ENCODE measurements around the gene HHEX.
"Not testable (repeated sequence)": the region's sequence is repeated elsewhere in the genome, so short reads cannot be mapped to it uniquely, and the experiment has no call there.

Gene HHEX

DNA sequence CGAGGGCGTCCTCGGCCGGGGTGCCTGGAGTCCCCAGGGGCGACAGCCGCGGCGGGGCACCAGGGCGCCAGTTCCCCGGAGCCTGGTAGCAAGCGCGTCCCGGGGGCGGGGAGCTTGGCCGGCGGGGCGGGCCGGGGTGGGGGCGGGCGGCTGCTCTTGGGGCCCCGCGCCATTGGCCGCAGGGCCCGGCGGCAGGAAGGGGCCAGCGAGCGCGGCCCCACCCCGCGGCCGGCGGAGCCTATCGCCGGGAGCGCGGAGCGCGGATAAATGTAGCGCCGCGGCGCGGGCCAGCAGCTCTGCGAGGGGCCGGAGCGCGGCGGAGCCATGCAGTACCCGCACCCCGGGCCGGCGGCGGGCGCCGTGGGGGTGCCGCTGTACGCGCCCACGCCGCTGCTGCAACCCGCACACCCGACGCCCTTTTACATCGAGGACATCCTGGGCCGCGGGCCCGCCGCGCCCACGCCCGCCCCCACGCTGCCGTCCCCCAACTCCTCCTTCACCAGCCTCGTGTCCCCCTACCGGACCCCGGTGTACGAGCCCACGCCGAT, at the start of gene HHEX:
Gene HHEX (plus strand): TSS at position 293 of the 548 bp plus-strand sequence. CDS start 32 bp downstream, at position 325.
- DNase-seq (ENCODE audit: low spot score) (no peak), FAIRE-seq (no peak)

DNA sequence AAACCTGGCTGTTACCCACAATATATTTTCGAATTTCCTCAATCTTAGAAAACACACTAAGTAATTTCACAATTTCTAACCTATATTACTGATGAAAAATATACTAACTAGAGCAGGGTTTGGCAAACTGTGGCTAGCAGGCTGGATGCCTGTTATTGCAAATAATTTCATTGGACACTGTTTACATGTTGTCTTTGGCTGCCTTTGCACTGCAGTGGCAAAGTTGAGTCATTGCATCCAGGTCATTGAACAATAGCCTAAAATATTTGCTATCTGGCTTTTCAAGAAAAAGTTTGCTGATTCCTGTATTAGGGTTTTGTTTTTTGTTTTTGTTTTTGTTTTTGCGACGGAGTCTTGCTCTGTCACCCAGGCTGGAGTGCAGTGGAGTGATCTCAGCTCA, 49.6 kb upstream of the HHEX start:
- no peak for FAIRE-seq
- DNase-seq (ENCODE audit: low spot score), result no peak

GRCh38 chr10:92641492-92641891, 48.3 kb upstream of the HHEX start:
- no peak for FAIRE-seq
- no peak for DNase-seq (ENCODE audit: low spot score)

DNA sequence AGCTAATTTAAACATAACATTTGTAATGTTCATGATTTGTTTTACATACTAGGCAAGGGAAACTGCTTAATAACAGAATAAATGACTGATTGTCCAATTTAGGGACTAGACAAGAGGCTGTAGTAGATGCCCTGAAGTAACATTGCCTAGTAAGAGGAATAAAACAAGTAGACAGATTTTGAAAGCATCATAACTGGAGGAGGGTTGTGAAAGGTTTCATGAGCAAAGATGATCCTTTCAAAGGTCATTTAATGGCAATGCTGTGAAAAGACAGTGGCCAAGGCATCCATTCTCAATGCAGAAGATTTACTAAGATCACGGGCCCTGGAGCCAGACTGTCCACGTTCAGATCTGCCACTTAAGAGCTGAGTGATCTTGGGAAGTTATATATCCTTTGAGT, 44.8 kb upstream of the HHEX start:
- FAIRE-seq (no peak), DNase-seq (ENCODE audit: low spot score) (no peak)

DNA sequence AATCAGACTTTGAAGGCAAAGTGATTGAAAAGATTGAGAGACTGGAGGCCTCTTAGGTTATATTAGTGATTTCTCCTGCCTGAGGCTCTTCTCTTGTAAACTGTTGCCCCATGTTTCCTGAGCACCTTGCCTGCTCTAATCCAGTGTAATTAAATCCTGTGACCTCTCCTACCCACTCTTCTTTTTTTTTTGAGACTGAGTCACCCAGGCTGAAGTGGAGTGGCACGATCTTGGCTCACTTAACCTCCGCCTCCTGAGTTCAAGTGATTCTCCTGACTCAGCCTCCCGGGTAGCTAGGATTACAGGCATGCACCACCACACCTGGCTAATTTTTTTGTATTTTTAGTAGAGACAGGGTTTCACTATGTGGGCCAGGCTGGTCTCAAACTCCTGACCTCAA, 38.9 kb upstream of the HHEX start:
- not testable (repeated sequence) for FAIRE-seq; DNase-seq (ENCODE audit: low spot score)

DNA sequence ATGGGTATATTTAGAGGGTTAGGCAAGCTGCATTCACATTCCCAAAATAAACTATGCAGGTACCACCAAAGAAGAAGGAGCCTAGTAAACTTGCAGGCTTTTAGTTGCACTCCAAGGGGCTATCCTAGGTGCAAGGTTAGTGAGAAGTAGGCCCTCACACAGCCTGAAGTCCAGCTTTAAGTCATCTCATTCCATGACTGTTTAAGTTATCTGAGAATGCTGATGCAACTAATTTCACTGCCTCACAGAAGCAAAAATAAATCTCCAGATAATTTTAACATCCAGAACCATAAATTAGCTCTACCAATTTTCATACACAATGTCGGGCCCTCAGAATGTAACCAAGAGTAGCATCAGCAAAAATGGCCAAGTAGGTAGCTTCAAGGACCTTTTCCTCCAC, 34.3 kb upstream of the HHEX start:
- no peak for FAIRE-seq

DNA sequence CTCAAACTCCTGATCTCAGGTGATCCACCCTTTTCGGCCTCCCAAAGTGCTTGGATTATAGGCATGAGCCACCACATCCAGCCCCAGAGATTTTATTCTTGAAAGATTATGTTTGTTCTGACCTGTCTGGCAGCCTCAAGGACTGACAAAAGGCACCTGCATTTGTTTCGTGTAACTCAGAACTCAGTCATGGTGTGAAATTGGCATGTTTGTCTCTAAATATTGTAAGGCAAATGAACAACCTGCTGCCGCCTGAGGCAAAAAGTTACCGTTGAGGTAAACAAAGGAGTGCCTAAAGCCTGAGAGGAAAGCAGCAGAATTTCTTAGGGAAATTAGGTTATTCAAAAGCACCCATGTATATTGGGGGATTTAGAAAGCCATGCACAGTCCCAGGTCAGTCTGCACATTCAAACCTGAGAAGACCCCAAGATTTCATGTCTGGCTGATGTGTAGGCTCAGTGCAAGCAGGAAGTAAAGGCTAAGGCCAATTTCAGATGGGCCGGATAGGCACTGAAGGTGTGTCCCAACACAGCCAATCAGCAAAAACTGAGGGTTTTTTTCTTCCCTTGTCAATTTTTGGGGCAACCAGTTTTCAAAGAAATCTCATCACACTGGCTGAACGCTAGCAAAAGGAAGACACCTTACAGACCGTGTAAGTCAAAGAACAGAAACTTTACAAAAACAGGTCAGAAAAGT, 33.3 kb upstream of the HHEX start:
- no peak for FAIRE-seq

More for the DNA sequence above, 34.3 kb upstream of the HHEX start:
- DNase-seq (ENCODE audit: low spot score), result no peak

DNA sequence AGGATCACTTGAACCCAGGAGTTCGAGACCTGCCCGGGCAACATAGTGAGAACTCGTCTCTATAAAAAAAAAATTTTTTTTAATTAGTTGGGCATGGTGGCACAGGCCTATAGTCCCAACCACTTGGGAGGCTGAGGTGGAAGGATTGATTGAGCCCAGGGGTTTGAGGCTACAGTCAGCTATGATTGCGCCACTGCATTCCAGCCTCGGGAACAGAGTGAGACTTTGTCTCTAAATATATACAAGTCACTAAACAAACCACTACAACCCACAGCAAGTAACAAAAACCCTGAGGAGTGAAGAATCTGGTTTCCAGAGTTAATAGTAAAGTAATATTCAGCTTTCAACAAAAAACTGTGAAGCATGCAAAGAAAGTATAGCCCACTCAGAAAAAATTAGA, 32.7 kb upstream of the HHEX start:
- DNase-seq (ENCODE audit: low spot score) (no peak), FAIRE-seq (no peak)

More for the DNA sequence above, 33.3 kb upstream of the HHEX start:
- DNase-seq (ENCODE audit: low spot score), result no peak

GRCh38 chr10:92662848-92663247, 26.9 kb upstream of the HHEX start:
- DNase-seq (ENCODE audit: low spot score) (no peak), FAIRE-seq (no peak)

DNA sequence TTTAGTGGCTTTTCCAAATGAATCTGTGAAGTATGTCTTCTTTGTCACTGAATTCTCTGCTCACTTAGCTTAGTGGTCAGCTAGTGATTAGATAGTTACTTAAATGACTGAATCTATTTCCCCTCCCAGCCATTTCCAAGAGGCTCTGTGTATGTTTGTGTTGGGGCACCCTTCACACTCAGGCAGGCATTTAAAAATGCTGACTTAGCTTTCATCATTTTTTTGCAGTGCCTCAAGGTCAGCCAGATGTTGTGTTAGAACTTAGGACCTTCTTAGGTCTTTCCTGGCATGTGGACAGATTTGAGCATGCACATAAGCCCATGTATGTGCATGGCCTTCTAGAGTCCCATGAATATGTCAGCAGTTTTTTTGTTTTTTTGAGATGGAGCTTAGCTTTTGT, 25.4 kb upstream of the HHEX start:
- FAIRE-seq, result no peak
- DNase-seq (ENCODE audit: low spot score), result no peak

- no peak for FAIRE-seq
- no peak for DNase-seq (ENCODE audit: low spot score)
Observed at GRCh38 chr10:92667078-92667477, 22.7 kb upstream of the HHEX start.

DNA sequence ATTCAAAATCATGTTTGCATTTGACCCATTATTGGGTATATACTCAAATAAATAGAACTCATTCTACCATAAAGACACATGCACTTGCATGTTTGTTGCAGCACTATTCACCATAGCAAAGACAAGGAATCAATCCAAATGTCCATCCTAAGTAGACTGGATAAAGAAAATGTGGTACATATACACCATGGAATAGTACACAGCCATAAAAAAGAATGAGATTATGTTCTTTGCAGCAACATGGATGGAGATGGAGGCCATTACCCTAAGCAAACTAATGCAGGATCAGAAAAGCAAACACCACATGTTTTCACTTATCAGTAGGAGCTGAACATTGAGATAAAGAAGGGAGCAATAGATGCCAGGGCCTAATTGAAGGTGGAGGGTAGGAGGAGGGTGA, 12.0 kb upstream of the HHEX start:
- no peak for FAIRE-seq

DNA sequence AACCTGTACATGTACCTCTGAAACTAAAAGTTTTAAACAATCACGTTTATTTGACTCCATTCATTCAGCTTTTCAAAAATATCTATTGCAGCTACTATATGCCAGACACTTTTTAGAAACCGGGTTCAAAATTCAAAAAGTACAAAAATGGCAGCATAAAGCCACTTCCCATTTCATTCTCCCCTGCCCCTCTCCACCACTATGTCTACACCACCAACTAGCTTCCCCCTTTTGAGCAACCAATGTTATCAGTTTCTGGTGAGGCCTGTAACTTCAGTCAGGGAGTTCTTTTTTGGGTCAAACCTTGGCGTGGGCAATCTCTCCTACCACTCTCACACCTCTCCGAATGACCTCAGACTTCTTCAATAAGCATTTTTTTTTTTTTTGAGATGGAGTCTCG, 11.5 kb upstream of the HHEX start:
- FAIRE-seq (no peak), DNase-seq (ENCODE audit: low spot score) (no peak)

More for the DNA sequence above, 12.0 kb upstream of the HHEX start:
- no peak for DNase-seq (ENCODE audit: low spot score)

- no peak for FAIRE-seq
Observed at GRCh38 chr10:92681306-92681834, 8.4 kb upstream of the HHEX start.

DNA sequence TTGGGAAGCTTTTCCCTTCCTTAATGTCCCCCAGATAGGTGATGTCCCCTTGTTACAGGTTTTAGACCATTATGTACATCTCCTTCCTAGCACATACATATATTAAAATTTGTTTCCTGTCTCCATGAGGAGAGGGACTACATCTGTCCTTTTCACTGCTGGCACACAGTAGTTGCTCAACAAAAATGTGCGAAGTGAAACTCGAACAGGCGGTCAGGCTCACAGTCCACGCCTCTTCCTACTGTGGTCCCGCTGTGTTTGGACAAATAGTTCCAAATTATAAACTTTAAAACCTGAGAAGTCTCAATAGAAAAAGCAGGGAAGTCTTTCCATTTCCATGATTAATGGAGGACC, 1.2 kb upstream of the HHEX start:
- FAIRE-seq (no peak), DNase-seq (ENCODE audit: low spot score) (no peak)

More at GRCh38 chr10:92681306-92681834, 8.4 kb upstream of the HHEX start:
- DNase-seq (ENCODE audit: low spot score), result no peak

- no peak for FAIRE-seq
- DNase-seq (ENCODE audit: low spot score), result no peak
Observed at GRCh38 chr10:92688927-92689662, 660 bp upstream of the HHEX start.

DNA sequence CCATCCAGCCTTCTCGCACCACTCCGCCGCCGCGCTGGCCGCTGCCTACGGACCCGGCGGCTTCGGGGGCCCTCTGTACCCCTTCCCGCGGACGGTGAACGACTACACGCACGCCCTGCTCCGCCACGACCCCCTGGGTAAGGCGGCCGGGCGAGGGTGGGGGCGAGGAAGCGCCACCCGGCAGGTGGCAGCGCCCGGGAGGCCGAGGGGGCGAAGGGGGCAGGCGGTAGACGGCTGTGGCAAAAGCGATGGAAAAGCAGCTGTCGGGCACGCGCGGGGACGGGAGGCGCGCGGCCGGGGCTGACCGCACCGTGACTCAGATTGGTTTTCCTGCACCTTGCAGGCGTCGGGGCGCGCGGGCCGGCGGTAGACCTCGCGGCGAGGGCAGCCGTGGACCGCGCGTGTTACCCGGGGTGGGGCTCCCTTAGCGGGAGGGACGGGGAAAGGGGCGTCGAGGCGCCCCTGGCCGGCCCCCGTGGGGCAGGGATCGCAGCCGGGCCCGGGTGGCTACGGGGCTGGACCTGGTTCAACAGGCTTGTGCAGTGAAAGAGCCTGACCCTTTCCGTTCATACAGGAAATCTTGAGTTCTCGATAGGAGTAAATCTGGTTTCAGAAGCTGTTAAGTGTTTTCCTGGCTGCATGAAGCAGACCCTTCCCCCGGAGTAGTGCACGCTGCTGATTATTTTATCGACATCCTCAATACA, 608 bp downstream of the HHEX start:
- FAIRE-seq, result no peak
- no peak for DNase-seq (ENCODE audit: low spot score)

DNA sequence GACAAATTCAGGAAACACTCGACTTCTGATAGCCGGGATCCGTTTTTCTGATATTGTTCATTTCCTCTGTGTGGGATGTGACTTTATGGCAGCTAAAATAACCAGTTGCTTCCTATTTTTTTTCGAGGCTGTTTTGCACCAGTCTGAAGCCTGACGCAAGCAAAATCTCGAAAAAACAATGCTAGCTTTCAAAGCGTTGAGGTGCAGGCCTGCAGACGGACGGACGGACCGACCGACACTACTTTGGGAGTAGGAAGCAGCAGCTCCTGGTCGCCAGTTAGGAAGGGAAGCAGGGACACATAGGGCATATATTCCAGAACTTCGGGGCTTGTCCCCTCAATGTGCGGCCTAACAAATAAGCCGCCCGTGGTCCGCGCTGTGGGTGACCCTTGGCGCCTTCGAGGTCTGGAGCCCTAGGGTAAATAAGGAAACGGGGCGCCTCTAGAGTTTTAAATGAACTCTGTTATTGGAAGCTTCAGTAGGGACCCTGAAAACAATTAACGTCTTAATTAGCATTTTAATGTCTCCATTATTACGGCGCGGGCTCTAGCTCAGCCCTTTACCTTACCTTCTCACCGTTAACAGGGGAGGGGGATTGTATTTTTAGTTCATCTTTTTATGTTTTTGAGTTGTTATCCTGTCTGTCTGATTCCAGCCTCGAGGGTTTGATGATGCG, 1.3 kb downstream of the HHEX start:
- FAIRE-seq, result no peak
- no peak for DNase-seq (ENCODE audit: low spot score)

DNA sequence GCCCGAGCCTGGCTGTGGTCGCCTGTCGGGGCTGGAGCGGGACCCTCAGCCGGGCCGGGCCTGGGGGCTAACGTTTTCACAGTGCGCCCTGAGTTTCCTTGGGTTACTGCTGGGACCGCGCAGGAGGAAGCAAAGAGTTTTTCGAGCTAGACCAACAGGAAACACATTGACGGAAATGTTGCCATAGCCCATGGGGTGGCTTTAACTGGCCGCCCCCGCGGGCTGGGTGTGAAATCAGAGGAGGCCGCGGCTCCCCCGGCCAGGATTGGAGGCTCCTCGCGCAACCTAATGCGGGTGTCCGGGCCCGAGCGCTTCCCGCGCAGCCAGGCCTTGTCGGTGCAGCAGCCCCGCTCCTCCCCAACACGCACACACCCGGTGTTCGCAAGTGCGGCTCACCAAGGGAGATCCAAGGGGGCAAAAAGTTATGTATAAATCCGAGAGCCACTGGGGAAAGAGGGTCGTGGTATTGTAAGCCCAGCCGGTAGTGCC, 1.9 kb downstream of the HHEX start:
- DNase-seq (ENCODE audit: low spot score) (no peak), FAIRE-seq (no peak)

DNA sequence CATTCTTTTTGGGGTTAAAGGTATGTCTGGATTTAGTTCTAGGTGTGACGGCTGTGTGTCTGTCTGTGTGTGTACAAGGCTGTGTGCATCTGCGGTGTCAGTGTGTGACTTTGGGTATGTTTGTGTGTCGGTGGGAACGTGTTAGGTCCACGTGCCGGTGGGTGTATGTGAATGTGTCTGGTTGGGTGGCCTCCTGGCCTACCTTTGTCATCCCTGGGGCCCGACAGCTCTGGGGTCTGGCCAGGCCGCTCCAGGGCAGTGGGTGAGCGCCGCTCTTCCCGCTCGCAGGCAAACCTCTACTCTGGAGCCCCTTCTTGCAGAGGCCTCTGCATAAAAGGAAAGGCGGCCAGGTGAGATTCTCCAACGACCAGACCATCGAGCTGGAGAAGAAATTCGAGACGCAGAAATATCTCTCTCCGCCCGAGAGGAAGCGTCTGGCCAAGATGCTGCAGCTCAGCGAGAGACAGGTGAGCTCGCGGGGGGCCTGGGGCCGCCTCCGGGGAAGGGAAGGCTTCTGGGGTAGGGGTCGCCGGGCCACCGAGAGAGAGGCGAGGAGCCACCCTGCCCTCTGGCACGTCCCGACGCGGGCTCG, 2.4 kb downstream of the HHEX start:
- DNase-seq (ENCODE audit: low spot score) (no peak), FAIRE-seq (no peak)

Data from RCC 7860 (cell line).